HG02623 (cell line): ENCODE data around the gene FOXQ1.
"Not testable (repeated sequence)": the region's sequence is repeated elsewhere in the genome, so short reads cannot be mapped to it uniquely, and the experiment has no call there.

Source experiments
- ATAC-seq: cut with Tn5 transposase; IDR thresholded peaks from one replicate; pipeline ENCODE4 v1.9.1; 2021; ENCODE audit warnings: moderate library complexity; ENCODE audit not compliant: unreplicated experiment

The FOXQ1 gene

GRCh38 chr6:1318584-1318983 is 6.7 kb downstream of the FOXQ1 start:
- not testable (repeated sequence) for ATAC-seq

- ATAC-seq = no peak
Observed at GRCh38 chr6:1321738-1322137, 9.8 kb downstream of the FOXQ1 start.

- ATAC-seq = no peak
Observed at GRCh38 chr6:1322156-1322555, 10.3 kb downstream of the FOXQ1 start.

GRCh38 chr6:1322696-1323219 is 10.9 kb downstream of the FOXQ1 start:
- ATAC-seq = no peak

GRCh38 chr6:1324936-1325335 is 13.0 kb downstream of the FOXQ1 start:
- ATAC-seq = no peak

- no peak for ATAC-seq
Observed at GRCh38 chr6:1325461-1326309, 13.8 kb downstream of the FOXQ1 start.

- no peak for ATAC-seq
Observed at GRCh38 chr6:1326535-1327121, 14.7 kb downstream of the FOXQ1 start.

- ATAC-seq = no peak
Observed at GRCh38 chr6:1327630-1328029, 15.7 kb downstream of the FOXQ1 start.

GRCh38 chr6:1328129-1328800 is 16.4 kb downstream of the FOXQ1 start:
- no peak for ATAC-seq

GRCh38 chr6:1329708-1330107 is 17.8 kb downstream of the FOXQ1 start:
- no peak for ATAC-seq

GRCh38 chr6:1334684-1335083 is 22.8 kb downstream of the FOXQ1 start:
- ATAC-seq = no peak

GRCh38 chr6:1335367-1336037 is 23.6 kb downstream of the FOXQ1 start:
- no peak for ATAC-seq

GRCh38 chr6:1336246-1336843 is 24.4 kb downstream of the FOXQ1 start:
- ATAC-seq = no peak

GRCh38 chr6:1337791-1338190 is 25.9 kb downstream of the FOXQ1 start:
- no peak for ATAC-seq

- no peak for ATAC-seq
Observed at GRCh38 chr6:1346101-1346500, 34.2 kb downstream of the FOXQ1 start.

GRCh38 chr6:1346558-1347091 is 34.7 kb downstream of the FOXQ1 start:
- no peak for ATAC-seq

- no peak for ATAC-seq
Observed at GRCh38 chr6:1347161-1347560, 35.3 kb downstream of the FOXQ1 start.

GRCh38 chr6:1348675-1349074 is 36.8 kb downstream of the FOXQ1 start:
- ATAC-seq = no peak

GRCh38 chr6:1349655-1350054 is 37.8 kb downstream of the FOXQ1 start:
- ATAC-seq = no peak

GRCh38 chr6:1351381-1352008 is 39.6 kb downstream of the FOXQ1 start:
- no peak for ATAC-seq
